ENCODE measurements around the gene ANAPC16. TPM values are rescaled to one million over a fixed set of nuclear protein-coding genes. Genes with fewer than 3 reads are reported as not detected.
"Not testable (repeated sequence)": the region's sequence is repeated elsewhere in the genome, so short reads cannot be mapped to it uniquely, and the experiment has no call there.

ANAPC16 gene
- total RNA-seq, 1 donor from 2014 or later, result 166 TPM

DNA sequence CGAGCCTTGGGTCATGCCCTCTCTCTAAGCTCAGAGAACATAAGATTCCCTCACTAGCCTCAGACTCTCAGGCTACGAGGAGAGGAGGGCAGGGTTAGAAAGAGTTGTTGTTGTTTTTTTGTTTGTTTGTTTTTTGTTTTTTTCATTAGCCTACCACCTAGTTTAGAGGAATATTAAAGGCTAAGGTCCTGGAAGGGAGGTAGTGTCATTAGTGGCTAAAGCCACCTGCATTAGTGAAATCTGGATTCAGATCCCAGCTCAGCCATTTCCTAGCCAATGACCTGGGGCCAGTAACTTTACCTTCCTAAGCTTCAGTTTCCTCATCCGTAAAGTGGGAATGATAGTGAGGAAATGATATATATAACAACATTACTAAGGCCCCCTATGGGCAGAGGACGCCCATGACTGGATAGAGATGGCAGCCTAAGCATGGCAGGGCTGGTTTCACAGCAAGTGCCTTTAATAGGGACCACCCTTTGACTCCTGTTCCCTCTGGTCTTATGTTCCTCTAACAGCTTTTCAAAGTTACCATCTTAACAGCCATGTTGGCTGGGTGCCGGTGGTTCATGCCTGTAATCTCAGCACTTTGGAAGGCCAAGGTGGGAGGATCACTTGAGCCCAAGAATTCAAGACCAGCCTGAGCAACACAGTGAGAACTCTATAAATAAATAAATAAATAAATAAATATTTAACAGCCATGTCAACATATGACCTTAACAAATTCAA lies 63.0 kb downstream of the ANAPC16 start:
- Histone ChIP-seq H3K27me3 (ENCODE audit: control insufficient read depth, insufficient read depth, low read length) (no peaks in the 10 kb centered on the region), H3K36me3 (ENCODE audit: control insufficient read depth, insufficient read depth, low read length) (peaks cover 17% of the 10 kb centered on the region), H3K4me3 (ENCODE audit: low read depth, low read length) (no peak overlapping the region)
- FAIRE-seq (no peak), DNase-seq (ENCODE audit: low read depth) (no peak)
- TF ChIP-seq, protein P1, sequence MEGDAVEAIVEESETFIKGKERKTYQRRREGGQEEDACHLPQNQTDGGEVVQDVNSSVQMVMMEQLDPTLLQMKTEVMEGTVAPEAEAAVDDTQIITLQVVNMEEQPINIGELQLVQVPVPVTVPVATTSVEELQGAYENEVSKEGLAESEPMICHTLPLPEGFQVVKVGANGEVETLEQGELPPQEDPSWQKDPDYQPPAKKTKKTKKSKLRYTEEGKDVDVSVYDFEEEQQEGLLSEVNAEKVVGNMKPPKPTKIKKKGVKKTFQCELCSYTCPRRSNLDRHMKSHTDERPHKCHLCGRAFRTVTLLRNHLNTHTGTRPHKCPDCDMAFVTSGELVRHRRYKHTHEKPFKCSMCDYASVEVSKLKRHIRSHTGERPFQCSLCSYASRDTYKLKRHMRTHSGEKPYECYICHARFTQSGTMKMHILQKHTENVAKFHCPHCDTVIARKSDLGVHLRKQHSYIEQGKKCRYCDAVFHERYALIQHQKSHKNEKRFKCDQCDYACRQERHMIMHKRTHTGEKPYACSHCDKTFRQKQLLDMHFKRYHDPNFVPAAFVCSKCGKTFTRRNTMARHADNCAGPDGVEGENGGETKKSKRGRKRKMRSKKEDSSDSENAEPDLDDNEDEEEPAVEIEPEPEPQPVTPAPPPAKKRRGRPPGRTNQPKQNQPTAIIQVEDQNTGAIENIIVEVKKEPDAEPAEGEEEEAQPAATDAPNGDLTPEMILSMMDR (IDR thresholded peaks at IDR 0.05; ENCODE audit: insufficient read depth, low read length, severe bottlenecking), result no peak

DNA sequence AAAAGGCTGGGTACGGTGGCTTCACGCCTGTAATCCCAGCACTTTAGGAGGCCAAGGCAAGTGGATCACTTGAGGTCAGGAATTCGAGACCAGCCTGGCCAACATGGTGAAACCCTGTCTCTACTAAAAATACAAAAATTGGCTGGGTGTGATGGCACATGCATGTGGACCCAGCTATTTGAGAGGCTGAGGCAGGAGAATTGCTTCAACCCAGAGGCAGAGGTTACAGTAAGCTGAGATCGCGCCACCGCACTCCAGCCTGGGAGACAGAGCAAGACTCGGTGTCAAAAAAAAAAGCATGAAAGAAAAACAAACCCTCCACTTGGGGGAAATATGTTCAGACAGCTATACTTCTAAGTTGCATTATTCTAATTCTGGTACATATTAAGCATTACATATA lies 63.8 kb downstream of the ANAPC16 start:
- not testable (repeated sequence) for H3K27me3 ChIP-seq (ENCODE audit: control insufficient read depth, insufficient read depth, low read length); DNase-seq (ENCODE audit: low read depth); FAIRE-seq; H3K36me3 ChIP-seq (ENCODE audit: control insufficient read depth, insufficient read depth, low read length); H3K4me3 ChIP-seq (ENCODE audit: low read depth, low read length)

GRCh38 chr10:72283131-72283530 lies 67.3 kb downstream of the ANAPC16 start:
- Histone ChIP-seq H3K36me3 (ENCODE audit: control insufficient read depth, insufficient read depth, low read length) (no peaks in the 10 kb centered on the region), H3K4me3 (ENCODE audit: low read depth, low read length) (no peak overlapping the region), H3K27me3 (ENCODE audit: control insufficient read depth, insufficient read depth, low read length) (no peaks in the 10 kb centered on the region)
- TF ChIP-seq, protein P1 (IDR thresholded peaks at IDR 0.05; ENCODE audit: insufficient read depth, low read length, severe bottlenecking), result no peak
- FAIRE-seq, result no peak
- no peak for DNase-seq (ENCODE audit: low read depth)

Other genes starting within 250 kb of the ANAPC16 start
- gene SPOCK2, start 127.5 kb upstream of the ANAPC16 start, total RNA-seq, result 0.13 and 0.26 TPM in 2 replicates
- 22.4 and 23.3 TPM in 2 replicates for gene ASCC1, start 264 bp downstream of the ANAPC16 start, total RNA-seq
- 2,437 and 2,447 TPM in 2 replicates for gene DDIT4, start 57.9 kb downstream of the ANAPC16 start, total RNA-seq
- gene DNAJB12, start 138.9 kb downstream of the ANAPC16 start, total RNA-seq, result 21.6 and 26.6 TPM in 2 replicates